PC-3 (cell line): ENCODE results near the gene ABHD14A.

ENCODE experiments used
- CTCF ChIP-seq: fragments of 300-600 bp; sonication (generic); conservative IDR thresholded peaks from 2 replicates; pipeline ENCODE4 v1.5.1; 2017; ENCODE audit warnings: antibody characterized with exemption, low read depth, mild to moderate bottlenecking, low read length
- EZH2 ChIP-seq: fragments of 300-600 bp; sonication (generic); IDR thresholded peaks from one replicate; pipeline ENCODE4 v1.6.1; 2017; ENCODE audit warnings: antibody characterized with exemption, mild to moderate bottlenecking, low read length; ENCODE audit not compliant: unreplicated experiment
- EZH2phosphoT487 ChIP-seq: fragments of 300-600 bp; sonication (generic); IDR thresholded peaks from 2 replicates; pipeline ENCODE4 v1.6.1; 2018; ENCODE audit warnings: mild to moderate bottlenecking, antibody characterized with exemption, low read length, borderline replicate concordance

- TF ChIP-seq EZH2 (no peak), CTCF (no peak), EZH2phosphoT487 (no peak)
These were observed 39.6 kb upstream of the ABHD14A start for GRCh38 chr3:51934991-51935885.
